ENCODE data around the gene SMIM41. TPM values are rescaled to one million over a fixed set of nuclear protein-coding genes. Genes with fewer than 3 reads are reported as not detected.
A peak's percentile ranks its signal among the peaks of the same experiment; 100 is the strongest.

Gene SMIM41
- polyA plus RNA-seq, 1 donor (not counting 4 experiments of a cell fraction or from before 2014, with no cell fraction given): not detected

GRCh38 chr12:52119398-52120254 lies 40.1 kb downstream of the SMIM41 start:
- Histone ChIP-seq H3K4me1 (ENCODE audit: control insufficient read depth, extremely low read depth, insufficient read depth, low read length) (peaks cover 44% of the 10 kb centered on the region), H3K36me3 (ENCODE audit: control insufficient read depth in 2 of 2, extremely low read depth in 1 of 2, insufficient read depth in 2 of 2, low read length in 2 of 2) (no peaks in the 10 kb centered on the region)
- no peak for FAIRE-seq

GRCh38 chr12:52120951-52121823 lies 41.7 kb downstream of the SMIM41 start:
- H3K79me2 ChIP-seq (ENCODE audit: control insufficient read depth, insufficient read depth, low read length): no peaks in the 10 kb centered on the region
- TF ChIP-seq CTCF (optimal IDR thresholded peaks at IDR 0.05 in 1 of 3, IDR thresholded peaks at IDR 0.05 in 1 of 3, conservative IDR thresholded peaks at IDR 0.05 in 1 of 3; ENCODE audit: extremely low read depth in 1 of 3, insufficient read depth in 2 of 3, low read length in 3 of 3): no peak
- no peak for TF ChIP-seq EZH2 (IDR thresholded peaks at IDR 0.05; ENCODE audit: low read length)
- no peaks in the 10 kb centered on the region for H3K36me3 ChIP-seq (ENCODE audit: control insufficient read depth in 2 of 2, extremely low read depth in 1 of 2, insufficient read depth in 2 of 2, low read length in 2 of 2)
- peak overlapping the region; percentile 32 for H3K4me2 ChIP-seq (ENCODE audit: control insufficient read depth, extremely low read depth, insufficient read depth, low read depth, low read length)
- no peaks in the 10 kb centered on the region for H4K20me1 ChIP-seq (ENCODE audit: control insufficient read depth, extremely low read depth, insufficient read depth, low read length)
- H3K4me1 ChIP-seq (ENCODE audit: control insufficient read depth, extremely low read depth, insufficient read depth, low read length): peaks cover 39% of the 10 kb centered on the region
- dilution Hi-C loops (cut with MboI; ENCODE audit: extremely low pct_ligation_motif_present, low sequenced_read_pairs): no loop called here
- no peak overlapping the region for H2AFZ ChIP-seq (ENCODE audit: control insufficient read depth, low read length)
- peak; percentile 84 for DNase-seq (ENCODE audit: low read depth, low spot score)
- H3K9me3 ChIP-seq (ENCODE audit: control insufficient read depth, low read depth, low read length): no peaks in the 10 kb centered on the region
- H3K4me3 ChIP-seq (ENCODE audit: control insufficient read depth in 2 of 3, extremely low read depth in 1 of 3, insufficient read depth in 2 of 3, low read depth in 1 of 3, low read length in 3 of 3): no peak overlapping the region
- FAIRE-seq: peak; percentile 44
- H3K27me3 ChIP-seq (ENCODE audit: control insufficient read depth, extremely low read depth, insufficient read depth, low read length): peaks cover 11% of the 10 kb centered on the region
- no peaks in the 10 kb centered on the region for H3K9me1 ChIP-seq (ENCODE audit: control insufficient read depth, extremely low read depth, insufficient read depth, low read length)
- no peak overlapping the region for H3K9ac ChIP-seq (ENCODE audit: control insufficient read depth, extremely low read depth, insufficient read depth, low read length)
- no peak overlapping the region for H3K27ac ChIP-seq (ENCODE audit: control insufficient read depth, insufficient read depth, low read length)

More at GRCh38 chr12:52119398-52120254, 40.1 kb downstream of the SMIM41 start:
- Histone ChIP-seq H3K9ac (ENCODE audit: control insufficient read depth, extremely low read depth, insufficient read depth, low read length) (no peak overlapping the region), H3K27ac (ENCODE audit: control insufficient read depth, insufficient read depth, low read length) (no peak overlapping the region), H3K27me3 (ENCODE audit: control insufficient read depth, extremely low read depth, insufficient read depth, low read length) (peaks cover 2% of the 10 kb centered on the region), H3K4me2 (ENCODE audit: control insufficient read depth, extremely low read depth, insufficient read depth, low read depth, low read length) (no peak overlapping the region), H3K4me3 (ENCODE audit: control insufficient read depth in 2 of 3, extremely low read depth in 1 of 3, insufficient read depth in 2 of 3, low read depth in 1 of 3, low read length in 3 of 3) (no peak overlapping the region), H3K9me1 (ENCODE audit: control insufficient read depth, extremely low read depth, insufficient read depth, low read length) (no peaks in the 10 kb centered on the region), H4K20me1 (ENCODE audit: control insufficient read depth, extremely low read depth, insufficient read depth, low read length) (no peaks in the 10 kb centered on the region), H3K9me3 (ENCODE audit: control insufficient read depth, low read depth, low read length) (no peaks in the 10 kb centered on the region), H3K79me2 (ENCODE audit: control insufficient read depth, insufficient read depth, low read length) (no peaks in the 10 kb centered on the region), H2AFZ (ENCODE audit: control insufficient read depth, low read length) (no peak overlapping the region)
- DNase-seq (ENCODE audit: low read depth, low spot score): no peak
- dilution Hi-C loops (cut with MboI; ENCODE audit: extremely low pct_ligation_motif_present, low sequenced_read_pairs): no loop called here
- TF ChIP-seq CTCF (optimal IDR thresholded peaks at IDR 0.05 in 1 of 3, IDR thresholded peaks at IDR 0.05 in 1 of 3, conservative IDR thresholded peaks at IDR 0.05 in 1 of 3; ENCODE audit: extremely low read depth in 1 of 3, insufficient read depth in 2 of 3, low read length in 3 of 3) (peak; percentile 44 to 67 (median 65)), EZH2 (IDR thresholded peaks at IDR 0.05; ENCODE audit: low read length) (no peak)

Data from keratinocyte (primary cell).